GM12891 (cell line): Measurements from ENCODE around the gene NDC1.
"Not testable (repeated sequence)": the region's sequence is repeated elsewhere in the genome, so short reads cannot be mapped to it uniquely, and the experiment has no call there.

Source experiments
- PAX5 ChIP-seq: IDR thresholded peaks from 2 replicates; pipeline ENCODE4 v1.6.1; 2011; ENCODE audit warnings: low read length, moderate library complexity, mild to moderate bottlenecking; ENCODE audit not compliant: insufficient read depth, severe bottlenecking
- POLR2A ChIP-seq: IDR thresholded peaks from 2 replicates; pipeline ENCODE4 v1.6.1; 2011; ENCODE audit warnings: low read depth, low read length, control low read depth
- POLR2AphosphoS5 ChIP-seq: IDR thresholded peaks from 2 replicates; pipeline ENCODE4 v1.6.1; 2011; ENCODE audit warnings: low read depth, low read length, control low read depth
- POU2F2 ChIP-seq: IDR thresholded peaks from 2 replicates; pipeline ENCODE4 v1.6.1; 2011; ENCODE audit warnings: low read depth, mild to moderate bottlenecking, control low read depth, low read length, moderate library complexity
- SPI1 ChIP-seq: IDR thresholded peaks from 2 replicates; pipeline ENCODE4 v1.6.1; 2011; ENCODE audit warnings: low read depth, low read length, control low read depth
- TAF1 ChIP-seq: IDR thresholded peaks from 2 replicates; pipeline ENCODE4 v1.6.1; 2011; ENCODE audit warnings: low read depth, low read length, control low read depth

- not testable (repeated sequence) for TF ChIP-seq POLR2A, POLR2AphosphoS5, TAF1, PAX5, SPI1, POU2F2
Observed at GRCh38 chr1:53883600-53883999, 45.5 kb upstream of the NDC1 start.
